GM20000 (cell line): Measurements from ENCODE around the gene S100A8.

Source experiments
- DNase-seq: peaks from one replicate; pipeline ENCODE4 v3.0.0; 2012; ENCODE audit warnings: low spot score
- CTCF ChIP-seq: IDR thresholded peaks from 2 replicates; pipeline ENCODE4 v1.5.1; 2012; ENCODE audit warnings: mild to moderate bottlenecking, control low read depth; ENCODE audit errors: extremely low read depth, missing control alignments

S100A8 gene

GRCh38 chr1:153404768-153405167, 13.9 kb upstream of the S100A8 start:
- DNase-seq: peak; percentile 51

GRCh38 chr1:153404086-153404635, 13.3 kb upstream of the S100A8 start:
- DNase-seq: no peak
- no peak for TF ChIP-seq CTCF

More at GRCh38 chr1:153404768-153405167, 13.9 kb upstream of the S100A8 start:
- TF ChIP-seq CTCF: peak; percentile 29

GRCh38 chr1:153403421-153404085, 12.7 kb upstream of the S100A8 start:
- no peak for TF ChIP-seq CTCF
- DNase-seq: no peak

GRCh38 chr1:153402226-153402625, 11.4 kb upstream of the S100A8 start:
- DNase-seq: no peak
- no peak for TF ChIP-seq CTCF

GRCh38 chr1:153401461-153401860, 10.6 kb upstream of the S100A8 start:
- no peak for DNase-seq
- TF ChIP-seq CTCF: no peak

GRCh38 chr1:153400244-153400643, 9.4 kb upstream of the S100A8 start:
- TF ChIP-seq CTCF: no peak
- DNase-seq: no peak

- no peak for DNase-seq
- no peak for TF ChIP-seq CTCF
Measured at GRCh38 chr1:153399401-153400055, 8.7 kb upstream of the S100A8 start.
